HEK293 (cell line): ENCODE measurements around the gene FOLR1.
"Not testable (repeated sequence)": the region's sequence is repeated elsewhere in the genome, so short reads cannot be mapped to it uniquely, and the experiment has no call there.

Experiments used
- CTCF ChIA-PET: fragments of 350-600 bp; formaldehyde crosslinking; extraction: SDS; loops from one replicate; lab custom pipeline; 2021; ENCODE audit warnings: antibody characterized with exemption; lab: Yijun Ruan, JAX
- POLR2A ChIA-PET: fragments of 300-600 bp; formaldehyde crosslinking; extraction: SDS; loops from one replicate; lab custom pipeline; 2020; ENCODE audit warnings: antibody characterized with exemption, inconsistent platforms; lab: Yijun Ruan, JAX
- H3K27ac ChIP-seq: fragments of 200-500 bp; sonication (Bioruptor generic); 2 replicates; pipeline ENCODE4 v1.5.1; 2014; ENCODE audit warnings: low read depth, low read length, control low read depth, inconsistent platforms; ENCODE audit errors: extremely low read depth
- H3K36me3 ChIP-seq, 2 experiments: fragments of 200-500 bp in 1 of 2; sonication (Bioruptor generic) in 1 of 2; 1 replicate in 1 of 2; 2 replicates in 1 of 2; pipeline ENCODE4 v1.5.1; 2014 to 2017; ENCODE audit warnings: inconsistent platforms in 2 of 2, low read length in 2 of 2; ENCODE audit not compliant: control insufficient read depth in 2 of 2, insufficient read depth in 1 of 2
- H3K4me1 ChIP-seq: fragments of 200-500 bp; sonication (Bioruptor generic); 2 replicates; pipeline ENCODE4 v1.5.1; 2014; ENCODE audit warnings: mild to moderate bottlenecking, low read length, inconsistent platforms; ENCODE audit not compliant: control insufficient read depth, insufficient read depth
- H3K4me3 ChIP-seq: 2 replicates; pipeline ENCODE4 v1.5.1; 2011; ENCODE audit warnings: low read depth, mild to moderate bottlenecking, control low read depth, low read length, moderate library complexity
- H3K9me3 ChIP-seq: fragments of 200-500 bp; sonication (Bioruptor generic); 2 replicates; pipeline ENCODE4 v1.5.1; 2014; ENCODE audit warnings: low read depth, low read length, inconsistent platforms; ENCODE audit not compliant: control insufficient read depth, insufficient read depth
- KLF10 ChIP-seq: fragments of 450-650 bp; IDR thresholded peaks from 2 replicates; pipeline ENCODE4 v1.5.1; 2018; ENCODE audit warnings: missing biosample characterization, mild to moderate bottlenecking, missing genetic modification characterization
- ZBTB10 ChIP-seq: fragments of 450-650 bp; formaldehyde crosslinking; IDR thresholded peaks from 2 replicates; pipeline ENCODE4 v1.5.1; 2016; ENCODE audit warnings: missing biosample characterization, missing genetic modification characterization
- ZBTB11 ChIP-seq: fragments of 450-650 bp; formaldehyde crosslinking; conservative IDR thresholded peaks from 2 replicates; pipeline ENCODE4 v1.5.1; 2016; ENCODE audit warnings: low read depth, missing biosample characterization, missing genetic modification characterization
- ZEB2 ChIP-seq: fragments of 450-650 bp; formaldehyde crosslinking; IDR thresholded peaks from 2 replicates; pipeline ENCODE4 v1.5.1; 2016; ENCODE audit warnings: missing biosample characterization, missing genetic modification characterization
- ZNF146 ChIP-seq: fragments of 450-650 bp; formaldehyde crosslinking; IDR thresholded peaks from 2 replicates; pipeline ENCODE4 v1.5.1; 2016; ENCODE audit warnings: missing biosample characterization, missing genetic modification characterization
- ZNF16 ChIP-seq: fragments of 450-650 bp; formaldehyde crosslinking; IDR thresholded peaks from 2 replicates; pipeline ENCODE4 v1.5.1; 2016; ENCODE audit warnings: low read depth, missing biosample characterization, missing genetic modification characterization
- ZNF354C ChIP-seq: fragments of 450-650 bp; formaldehyde crosslinking; IDR thresholded peaks from 2 replicates; pipeline ENCODE4 v1.5.1; 2016; ENCODE audit warnings: missing biosample characterization, missing genetic modification characterization, low read depth, borderline replicate concordance
- ZNF473 ChIP-seq: fragments of 450-650 bp; formaldehyde crosslinking; IDR thresholded peaks from 2 replicates; pipeline ENCODE4 v1.5.1; 2017; ENCODE audit warnings: missing biosample characterization, missing genetic modification characterization
- ZNF518A ChIP-seq: fragments of 450-650 bp; formaldehyde crosslinking; conservative IDR thresholded peaks from 2 replicates; pipeline ENCODE4 v1.5.1; 2016; ENCODE audit warnings: low read depth, missing biosample characterization, missing genetic modification characterization
- ZNF561 ChIP-seq: fragments of 450-650 bp; IDR thresholded peaks from 2 replicates; pipeline ENCODE4 v1.5.1; 2018; ENCODE audit warnings: missing biosample characterization, missing genetic modification characterization, borderline replicate concordance
- ZNF621 ChIP-seq: fragments of 450-650 bp; formaldehyde crosslinking; IDR thresholded peaks from 2 replicates; pipeline ENCODE4 v1.5.1; 2017; ENCODE audit warnings: missing biosample characterization, missing genetic modification characterization
- ZNF654 ChIP-seq: fragments of 450-650 bp; formaldehyde crosslinking; IDR thresholded peaks from 2 replicates; pipeline ENCODE4 v1.5.1; 2016; ENCODE audit warnings: low read depth, missing biosample characterization, missing genetic modification characterization

FOLR1 gene

GRCh38 chr11:72204886-72205285 is 12.9 kb downstream of the FOLR1 start:
- Histone ChIP-seq H3K9me3 (no peaks in the 10 kb centered on the region), H3K27ac (no peak overlapping the region), H3K36me3 (no peaks in the 10 kb centered on the region), H3K4me3 (no peak overlapping the region), H3K4me1 (no peaks in the 10 kb centered on the region)
- no peak for TF ChIP-seq ZNF621 (tag by site-specific recombination)
- TF ChIP-seq ZNF518A = no peak
- TF ChIP-seq ZEB2 = no peak
- no peak for TF ChIP-seq ZNF16
- no peak for TF ChIP-seq ZNF561 (tag by site-specific recombination)
- TF ChIP-seq ZNF654 (tag by site-specific recombination) = no peak
- TF ChIP-seq ZNF354C = no peak
- no peak for TF ChIP-seq ZBTB10 (tag by site-specific recombination)
- TF ChIP-seq ZNF146 (tag by site-specific recombination) = no peak
- no peak for TF ChIP-seq KLF10 (tag by site-specific recombination)
- no peak for TF ChIP-seq ZNF473
- TF ChIP-seq ZBTB11 (tag by site-specific recombination) = no peak
- CTCF ChIA-PET = interaction anchor here (0.9 to 1.3 kb wide), 2 partner anchors 12 to 22 kb away, joined by 5 read pairs; no protein-coding TSS in a partner anchor
- POLR2A ChIA-PET = no interaction called here

- H3K4me1 ChIP-seq, H3K4me3 ChIP-seq, H3K9me3 ChIP-seq, H3K27ac ChIP-seq, POLR2A ChIA-PET, H3K36me3 ChIP-seq: not testable (repeated sequence)
- CTCF ChIA-PET = interaction anchor here (0.7 to 1.3 kb wide), 2 partner anchors 25 to 27 kb away, joined by 3 read pairs; no protein-coding TSS in a partner anchor
Measured at GRCh38 chr11:72206794-72207193, 14.9 kb downstream of the FOLR1 start.
